ENCODE results near the gene OLFML2A.
"Not testable (repeated sequence)": the region's sequence is repeated elsewhere in the genome, so short reads cannot be mapped to it uniquely, and the experiment has no call there.

The OLFML2A gene

DNA sequence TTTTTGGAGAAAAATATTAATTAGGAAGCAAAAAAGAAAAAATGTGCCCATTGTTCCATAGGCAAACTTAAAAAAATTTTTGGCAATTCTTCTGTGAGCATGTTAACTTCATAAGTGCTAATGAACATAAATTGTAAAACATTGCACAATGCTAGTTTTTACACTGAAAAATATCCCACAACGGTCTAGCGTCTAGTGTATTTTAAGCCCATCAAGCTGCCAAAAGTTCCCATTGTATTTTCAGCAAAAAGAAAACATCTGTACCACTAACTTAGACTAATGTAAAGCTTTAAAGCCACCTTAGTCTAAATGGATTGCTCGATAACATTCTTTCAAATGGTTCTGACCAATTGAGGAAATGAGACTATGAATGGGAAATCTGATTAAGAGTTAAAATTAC, 8.6 kb upstream of the OLFML2A start:
- WGBS, 2 experiments, result 33 to 42% methylated on average over 2 to 3 of the region's 3 CpGs
- peaks cover 34% of the 10 kb centered on the region for H3K4me1 ChIP-seq (ENCODE audit: control insufficient read depth, insufficient read depth, low read length)
- H3K27me3 ChIP-seq (ENCODE audit: control insufficient read depth, insufficient read depth, low read length, poor library complexity, severe bottlenecking), result no peaks in the 10 kb centered on the region
- peak overlapping the region; percentile 82 for H3K4me3 ChIP-seq (ENCODE audit: insufficient read depth, low read depth, low read length)
- no peak overlapping the region for H3K27ac ChIP-seq (ENCODE audit: insufficient read depth, low read depth, low read length, poor library complexity, severe bottlenecking)
- H3K9me3 ChIP-seq (ENCODE audit: control insufficient read depth, low read length), result no peaks in the 10 kb centered on the region
- no peaks in the 10 kb centered on the region for H3K36me3 ChIP-seq (ENCODE audit: control insufficient read depth, insufficient read depth, low read length)

DNA sequence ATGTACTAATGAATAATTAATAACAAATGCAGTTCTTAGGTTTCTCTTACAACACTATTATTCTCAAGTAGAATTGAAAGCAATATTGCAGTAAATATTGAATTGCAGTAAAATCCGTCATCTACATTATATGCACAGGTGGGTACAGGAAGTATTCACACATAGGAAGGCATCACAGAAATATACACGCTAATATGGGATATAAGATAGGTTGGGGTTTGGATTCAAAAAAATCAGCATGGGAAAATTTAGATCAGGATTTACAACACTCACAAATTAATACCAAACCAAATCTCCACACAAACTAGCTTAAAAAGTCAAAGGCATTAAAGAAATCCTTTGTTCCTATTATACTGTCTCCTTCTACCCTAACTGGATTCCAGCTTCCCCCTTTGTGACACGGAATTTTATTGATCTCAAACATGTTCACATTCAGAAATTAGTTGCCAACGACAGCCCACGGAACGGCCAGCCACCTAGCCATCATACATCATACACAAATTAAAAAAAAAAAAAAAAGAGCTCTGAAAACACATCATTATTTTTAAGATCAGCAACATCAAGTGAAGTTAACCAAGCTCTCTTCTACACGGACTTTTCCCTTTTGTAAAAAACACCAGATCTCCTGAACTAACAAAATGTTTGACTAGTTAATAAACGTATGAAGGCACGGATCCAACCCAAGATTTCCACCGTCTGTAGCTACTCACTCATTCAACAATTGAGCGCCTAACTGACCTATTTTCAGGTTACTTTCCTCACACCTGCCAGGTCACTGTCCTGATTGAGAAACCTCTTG, 8.0 kb upstream of the OLFML2A start:
- Histone ChIP-seq H3K9me3 (ENCODE audit: control insufficient read depth, low read length) (no peaks in the 10 kb centered on the region), H3K27me3 (ENCODE audit: control insufficient read depth, insufficient read depth, low read length, poor library complexity, severe bottlenecking) (no peaks in the 10 kb centered on the region), H3K4me1 (ENCODE audit: control insufficient read depth, insufficient read depth, low read length) (peaks cover 34% of the 10 kb centered on the region), H3K27ac (ENCODE audit: insufficient read depth, low read depth, low read length, poor library complexity, severe bottlenecking) (peak overlapping the region; percentile 41), H3K36me3 (ENCODE audit: control insufficient read depth, insufficient read depth, low read length) (no peaks in the 10 kb centered on the region), H3K4me3 (ENCODE audit: insufficient read depth, low read depth, low read length) (peak overlapping the region; percentile 82)
- WGBS, 2 experiments, result 0 to 11% methylated on average over 9 to 10 of the region's 11 CpGs

GRCh38 chr9:124769549-124770358, 7.2 kb upstream of the OLFML2A start:
- Histone ChIP-seq H3K4me1 (ENCODE audit: control insufficient read depth, insufficient read depth, low read length) (peaks cover 29% of the 10 kb centered on the region), H3K36me3 (ENCODE audit: control insufficient read depth, insufficient read depth, low read length) (no peaks in the 10 kb centered on the region), H3K4me3 (ENCODE audit: insufficient read depth, low read depth, low read length) (peak overlapping the region; percentile 82), H3K27me3 (ENCODE audit: control insufficient read depth, insufficient read depth, low read length, poor library complexity, severe bottlenecking) (no peaks in the 10 kb centered on the region), H3K9me3 (ENCODE audit: control insufficient read depth, low read length) (no peaks in the 10 kb centered on the region), H3K27ac (ENCODE audit: insufficient read depth, low read depth, low read length, poor library complexity, severe bottlenecking) (peak overlapping the region; percentile 28)
- 0% methylated on average over 52 to 56 of the region's 56 CpGs for WGBS, 2 experiments

DNA sequence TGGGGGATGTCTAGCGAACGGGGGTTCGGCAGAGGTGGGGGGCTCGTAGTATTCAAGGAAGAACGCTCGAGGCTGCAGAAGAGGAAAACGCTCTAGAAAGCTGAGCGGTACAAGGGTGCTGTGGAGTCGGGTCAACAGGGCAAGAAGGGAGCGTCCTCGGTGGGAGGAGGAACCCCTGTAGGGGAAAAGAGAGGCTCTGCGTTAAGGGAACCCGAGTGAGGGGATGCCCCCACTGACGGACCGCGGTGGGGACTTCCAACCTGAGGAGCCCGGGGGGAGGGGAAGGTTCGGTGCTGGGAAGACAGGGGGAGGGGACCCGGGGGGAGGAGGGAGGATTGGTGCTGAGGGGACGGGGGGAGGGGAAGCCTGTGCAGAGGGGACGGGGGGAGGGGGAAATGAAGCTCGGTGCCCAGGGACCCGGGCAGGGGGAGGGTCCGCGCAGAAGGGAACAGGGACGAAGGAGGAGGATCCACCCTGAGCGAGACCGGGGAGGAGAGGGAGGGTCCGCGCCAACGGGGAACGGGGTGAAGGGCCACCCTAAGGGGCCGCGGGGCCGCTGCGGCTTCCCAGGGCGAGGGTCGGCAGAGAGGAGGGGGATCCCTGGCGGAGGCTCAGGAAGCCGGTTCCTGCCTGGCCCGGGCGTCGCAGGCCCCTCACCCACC, 6.4 kb upstream of the OLFML2A start:
- Histone ChIP-seq H3K9me3 (ENCODE audit: control insufficient read depth, low read length) (no peaks in the 10 kb centered on the region), H3K36me3 (ENCODE audit: control insufficient read depth, insufficient read depth, low read length) (no peaks in the 10 kb centered on the region), H3K4me1 (ENCODE audit: control insufficient read depth, insufficient read depth, low read length) (peaks cover 25% of the 10 kb centered on the region), H3K27ac (ENCODE audit: insufficient read depth, low read depth, low read length, poor library complexity, severe bottlenecking) (peak overlapping the region; percentile 97), H3K4me3 (ENCODE audit: insufficient read depth, low read depth, low read length) (peak overlapping the region; percentile 82), H3K27me3 (ENCODE audit: control insufficient read depth, insufficient read depth, low read length, poor library complexity, severe bottlenecking) (peaks cover 2% of the 10 kb centered on the region)
- 0 to 1% methylated on average over 43 of the region's 43 CpGs for WGBS, 2 experiments

DNA sequence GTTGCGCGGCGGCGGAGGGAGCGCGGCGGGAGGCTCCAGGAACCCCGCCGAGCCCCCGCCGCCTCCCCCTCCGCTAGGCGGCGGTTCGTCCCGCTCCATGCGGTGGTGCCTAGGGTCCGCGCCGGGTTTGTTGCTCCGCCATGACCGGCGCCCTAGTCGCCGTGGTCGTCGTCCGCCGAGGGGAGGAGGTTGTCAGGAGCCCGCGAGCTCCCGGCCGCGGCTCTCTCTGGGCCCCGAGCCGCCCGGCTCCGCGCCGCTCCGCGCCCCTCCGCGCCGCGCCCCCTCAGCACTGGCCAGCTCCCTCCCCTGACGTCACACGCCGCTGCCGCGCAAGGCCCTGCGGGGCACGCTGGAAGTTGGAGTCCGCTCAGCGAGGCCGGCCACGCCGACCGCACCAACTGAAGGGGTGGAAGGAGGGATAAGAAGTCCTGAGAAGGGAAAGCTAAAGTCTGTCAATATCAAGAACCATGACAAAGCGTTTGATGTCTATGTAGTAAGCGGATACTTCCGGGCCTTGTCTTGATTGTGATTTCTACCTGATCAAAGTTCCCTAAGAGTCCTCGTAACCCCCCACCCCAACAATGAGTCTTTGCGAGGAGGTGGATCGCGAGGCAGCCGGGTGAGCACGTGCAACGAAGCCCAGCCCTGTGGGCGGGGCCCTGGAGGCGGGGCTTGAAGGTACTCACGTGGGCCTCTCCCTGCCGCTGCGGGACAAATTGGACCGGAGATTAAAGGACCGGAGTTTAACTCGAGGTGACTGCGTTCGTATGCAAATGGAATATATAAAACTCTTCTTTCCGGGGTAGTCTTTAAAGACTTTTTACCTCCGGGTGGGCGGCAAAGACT, 5.7 kb upstream of the OLFML2A start, which contains the start of gene NR6A1:
TSS of gene NR6A1 (minus strand) at position 291 of the 846 bp plus-strand sequence.
- H3K9me3 ChIP-seq (ENCODE audit: control insufficient read depth, low read length), result no peaks in the 10 kb centered on the region
- peak within 1 kb of the TSS; percentile 82 for H3K4me3 ChIP-seq (ENCODE audit: insufficient read depth, low read depth, low read length)
- WGBS, 2 experiments, result 0 to 1% methylated on average over 82 of the region's 82 CpGs
- no peaks in the 10 kb centered on the region for H3K36me3 ChIP-seq (ENCODE audit: control insufficient read depth, insufficient read depth, low read length)
- H3K27ac ChIP-seq (ENCODE audit: insufficient read depth, low read depth, low read length, poor library complexity, severe bottlenecking), result peak within 1 kb of the TSS; percentile 97
- H3K4me1 ChIP-seq (ENCODE audit: control insufficient read depth, insufficient read depth, low read length), result peaks cover 18% of the 10 kb centered on the region
- H3K27me3 ChIP-seq (ENCODE audit: control insufficient read depth, insufficient read depth, low read length, poor library complexity, severe bottlenecking), result peaks cover 10% of the 10 kb centered on the region

DNA sequence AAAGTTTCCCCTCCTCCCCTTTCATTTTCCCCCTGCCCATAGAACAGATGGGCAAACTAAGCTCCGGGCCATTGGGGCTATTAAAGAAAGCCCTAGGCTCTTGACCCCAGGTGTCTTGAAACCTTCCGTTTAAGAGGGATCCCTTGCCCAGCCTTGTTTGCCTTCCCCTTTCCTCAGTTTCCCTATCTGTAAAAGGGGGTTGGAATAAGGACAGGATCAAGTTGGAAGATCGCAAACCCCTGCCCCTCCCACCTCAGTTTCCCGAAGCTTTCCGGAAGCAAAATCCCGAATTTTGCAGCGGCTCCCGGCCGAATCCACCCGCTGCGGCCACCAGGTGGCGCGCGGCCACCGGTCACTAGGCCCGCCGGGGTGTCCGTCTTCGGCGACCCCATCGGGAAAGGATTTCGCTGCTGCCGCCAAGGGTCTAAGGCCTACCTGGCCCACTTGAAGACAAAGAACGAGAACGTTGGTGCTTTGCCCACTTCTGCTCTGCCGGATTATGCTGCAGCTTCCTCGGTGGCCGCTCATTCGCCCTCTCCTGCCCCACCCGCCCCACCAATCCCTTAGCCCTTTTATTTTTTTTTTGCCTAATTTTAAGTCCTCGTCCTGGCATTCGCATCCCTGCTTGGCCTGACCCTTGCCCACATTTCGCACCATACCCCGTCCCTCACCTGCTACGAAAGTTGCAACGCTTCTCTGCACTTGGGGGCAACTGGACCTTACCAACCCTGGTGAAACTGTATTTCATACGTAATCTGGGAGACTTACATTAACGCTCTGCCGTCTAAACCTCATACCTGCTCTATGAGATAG, 4.9 kb upstream of the OLFML2A start:
- Histone ChIP-seq H3K27ac (ENCODE audit: insufficient read depth, low read depth, low read length, poor library complexity, severe bottlenecking) (peak overlapping the region; percentile 97), H3K4me1 (ENCODE audit: control insufficient read depth, insufficient read depth, low read length) (peaks cover 10% of the 10 kb centered on the region), H3K9me3 (ENCODE audit: control insufficient read depth, low read length) (no peaks in the 10 kb centered on the region), H3K4me3 (ENCODE audit: insufficient read depth, low read depth, low read length) (peak overlapping the region; percentile 82), H3K27me3 (ENCODE audit: control insufficient read depth, insufficient read depth, low read length, poor library complexity, severe bottlenecking) (peaks cover 18% of the 10 kb centered on the region), H3K36me3 (ENCODE audit: control insufficient read depth, insufficient read depth, low read length) (no peaks in the 10 kb centered on the region)
- WGBS, 2 experiments, result 27 to 28% methylated on average over 39 of the region's 39 CpGs

- not testable (repeated sequence) for H3K9me3 ChIP-seq (ENCODE audit: control insufficient read depth, low read length); H3K4me3 ChIP-seq (ENCODE audit: insufficient read depth, low read depth, low read length); H3K4me1 ChIP-seq (ENCODE audit: control insufficient read depth, insufficient read depth, low read length); H3K36me3 ChIP-seq (ENCODE audit: control insufficient read depth, insufficient read depth, low read length); H3K27ac ChIP-seq (ENCODE audit: insufficient read depth, low read depth, low read length, poor library complexity, severe bottlenecking)
- WGBS, 2 experiments, result 90 to 93% methylated on average over 15 of the region's 15 CpGs
- H3K27me3 ChIP-seq (ENCODE audit: control insufficient read depth, insufficient read depth, low read length, poor library complexity, severe bottlenecking), result peaks cover 26% of the 10 kb centered on the region
Observed at GRCh38 chr9:124772877-124773276, 4.1 kb upstream of the OLFML2A start.

DNA sequence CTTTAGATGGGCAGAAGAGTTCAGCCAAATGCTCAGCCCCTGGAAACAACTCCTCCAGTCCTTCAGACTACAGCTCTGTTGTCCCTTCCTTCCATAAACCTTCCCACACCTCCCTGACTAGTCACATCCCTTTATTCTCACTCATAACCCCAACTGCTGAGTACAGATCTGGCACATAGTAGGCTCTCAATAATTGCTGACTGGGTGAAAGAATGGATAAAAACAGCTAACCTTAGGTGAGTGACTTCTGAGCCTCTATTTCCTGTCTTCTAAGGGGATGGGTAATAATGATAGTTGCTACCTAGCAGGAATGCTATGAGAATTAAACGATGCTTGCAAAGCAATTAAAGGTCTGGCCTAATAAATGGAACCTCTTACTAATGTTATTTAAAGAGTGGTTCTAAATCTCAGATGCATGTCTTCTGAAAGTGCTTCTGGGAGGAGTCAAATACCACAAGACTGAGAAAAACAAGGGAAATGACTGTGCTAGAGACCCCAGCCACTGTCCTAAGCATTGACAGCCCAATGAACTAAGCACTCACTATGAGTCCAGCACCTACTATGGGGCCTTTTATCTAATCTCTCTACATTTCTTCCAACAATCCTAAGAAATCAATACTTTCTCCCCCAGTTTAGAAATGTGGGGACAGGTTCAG, 3.3 kb upstream of the OLFML2A start:
- 89 to 100% methylated on average over 1 of the region's 1 CpG for WGBS, 2 experiments
- H3K27ac ChIP-seq (ENCODE audit: insufficient read depth, low read depth, low read length, poor library complexity, severe bottlenecking), result no peak overlapping the region
- peaks cover 26% of the 10 kb centered on the region for H3K27me3 ChIP-seq (ENCODE audit: control insufficient read depth, insufficient read depth, low read length, poor library complexity, severe bottlenecking)
- H3K9me3 ChIP-seq (ENCODE audit: control insufficient read depth, low read length), result no peaks in the 10 kb centered on the region
- H3K4me1 ChIP-seq (ENCODE audit: control insufficient read depth, insufficient read depth, low read length), result no peaks in the 10 kb centered on the region
- no peaks in the 10 kb centered on the region for H3K36me3 ChIP-seq (ENCODE audit: control insufficient read depth, insufficient read depth, low read length)
- no peak overlapping the region for H3K4me3 ChIP-seq (ENCODE audit: insufficient read depth, low read depth, low read length)

Data from ectodermal cell (in vitro differentiated cells).